Bronchial epithelial cell (primary cell): ENCODE data around the gene FSTL1. TPM values are rescaled to one million over a fixed set of nuclear protein-coding genes. Genes with fewer than 3 reads are reported as not detected.

Source experiments
- DNase-seq: peaks from one replicate; pipeline ENCODE4 v3.0.0-alpha.2; 2010; ENCODE audit warnings: low read depth
- FAIRE-seq: peaks from 2 replicates; lab custom pipeline; 2011; peaks lifted over from hg19 to GRCh38; lab: Jason Lieb, UNC
- H3K27me3 ChIP-seq: 2 replicates; pipeline ENCODE4 v1.5.1; 2011; ENCODE audit warnings: low read length; ENCODE audit not compliant: control insufficient read depth, insufficient read depth
- H3K36me3 ChIP-seq: 2 replicates; pipeline ENCODE4 v1.5.1; 2011; ENCODE audit warnings: low read length; ENCODE audit not compliant: control insufficient read depth, insufficient read depth
- H3K4me3 ChIP-seq: 2 replicates; pipeline ENCODE4 v1.5.1; 2011; ENCODE audit warnings: mild to moderate bottlenecking, low read depth, low read length, control low read depth
- total RNA-seq: library from RNA; depleted of rRNA; stranded (reverse); fragments of >200 nt; gene quantifications from 2 replicates; pipeline ENCODE4 v1.2.1, GENCODE V29; 2014
- TF ChIP-seq, protein P1 (sequence below): IDR thresholded peaks from 2 replicates; pipeline ENCODE4 v1.5.1; 2011; ENCODE audit warnings: mild to moderate bottlenecking, moderate library complexity, low read length, control low read depth, inconsistent platforms; ENCODE audit not compliant: insufficient read depth, severe bottlenecking

FSTL1 gene
- total RNA-seq, 1 donor from 2014 or later, result 45.3 TPM

DNA sequence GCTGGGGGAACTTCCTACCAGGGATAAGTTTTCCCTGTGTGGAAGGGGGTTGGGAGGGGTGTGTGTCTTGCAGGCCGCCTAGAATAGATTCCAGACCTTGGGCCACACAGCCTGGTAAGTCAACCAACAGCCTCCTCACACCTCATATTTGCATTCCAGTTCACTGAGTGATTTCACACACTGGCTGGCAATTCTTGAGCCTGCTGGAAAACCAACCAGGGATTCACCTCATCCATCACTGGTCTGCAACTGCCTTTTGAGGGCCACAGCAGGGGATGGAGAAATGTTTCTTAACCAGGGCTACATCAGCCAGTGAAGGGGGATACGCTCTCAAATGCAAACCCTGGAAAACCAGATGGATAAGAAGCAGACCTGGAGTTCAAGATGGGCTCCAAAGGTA, 2.0 kb downstream of the FSTL1 start:
- no peak for FAIRE-seq
- Histone ChIP-seq H3K27me3 (no peaks in the 10 kb centered on the region), H3K4me3 (no peak overlapping the region), H3K36me3 (no peaks in the 10 kb centered on the region)
- TF ChIP-seq, protein P1, sequence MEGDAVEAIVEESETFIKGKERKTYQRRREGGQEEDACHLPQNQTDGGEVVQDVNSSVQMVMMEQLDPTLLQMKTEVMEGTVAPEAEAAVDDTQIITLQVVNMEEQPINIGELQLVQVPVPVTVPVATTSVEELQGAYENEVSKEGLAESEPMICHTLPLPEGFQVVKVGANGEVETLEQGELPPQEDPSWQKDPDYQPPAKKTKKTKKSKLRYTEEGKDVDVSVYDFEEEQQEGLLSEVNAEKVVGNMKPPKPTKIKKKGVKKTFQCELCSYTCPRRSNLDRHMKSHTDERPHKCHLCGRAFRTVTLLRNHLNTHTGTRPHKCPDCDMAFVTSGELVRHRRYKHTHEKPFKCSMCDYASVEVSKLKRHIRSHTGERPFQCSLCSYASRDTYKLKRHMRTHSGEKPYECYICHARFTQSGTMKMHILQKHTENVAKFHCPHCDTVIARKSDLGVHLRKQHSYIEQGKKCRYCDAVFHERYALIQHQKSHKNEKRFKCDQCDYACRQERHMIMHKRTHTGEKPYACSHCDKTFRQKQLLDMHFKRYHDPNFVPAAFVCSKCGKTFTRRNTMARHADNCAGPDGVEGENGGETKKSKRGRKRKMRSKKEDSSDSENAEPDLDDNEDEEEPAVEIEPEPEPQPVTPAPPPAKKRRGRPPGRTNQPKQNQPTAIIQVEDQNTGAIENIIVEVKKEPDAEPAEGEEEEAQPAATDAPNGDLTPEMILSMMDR, result no peak
- DNase-seq, result peak; percentile 76

DNA sequence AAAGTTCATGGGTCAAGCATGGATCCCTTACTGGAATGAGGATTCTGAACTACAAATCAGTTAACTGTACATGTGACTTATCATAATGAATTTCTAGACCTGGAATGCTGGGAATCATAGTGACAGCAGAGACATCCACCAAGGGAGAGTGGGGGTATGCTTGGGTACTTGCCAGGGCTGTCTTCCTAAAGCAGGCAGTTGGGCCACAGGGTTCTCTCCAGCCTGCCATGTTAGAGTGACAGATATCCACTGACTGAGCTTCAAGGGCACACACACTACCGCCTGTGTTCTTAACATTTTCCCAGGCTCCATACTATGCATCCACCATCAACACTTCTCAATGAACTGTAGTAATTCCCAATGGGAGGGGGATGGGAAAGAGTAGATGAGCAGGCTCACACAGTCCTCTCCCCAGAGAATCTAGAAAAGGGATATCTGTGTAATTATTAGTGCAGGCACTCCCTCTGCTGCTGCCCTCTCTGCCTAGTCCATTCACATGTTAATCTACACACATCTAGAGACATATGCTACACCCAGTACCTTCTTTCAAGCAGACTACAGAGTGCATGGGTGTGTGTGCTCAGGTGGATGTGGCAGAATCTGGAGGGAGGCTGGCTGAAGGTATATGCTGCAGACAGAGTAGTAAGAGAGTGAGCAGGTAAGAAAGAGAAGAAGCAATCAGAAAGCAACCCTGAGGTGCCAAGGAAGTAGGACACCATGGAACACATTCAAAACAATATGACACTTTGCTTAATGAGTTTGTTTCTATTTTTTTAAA, 3.7 kb downstream of the FSTL1 start:
- no peak for DNase-seq
- Histone ChIP-seq H3K4me3 (no peak overlapping the region), H3K36me3 (no peaks in the 10 kb centered on the region), H3K27me3 (no peaks in the 10 kb centered on the region)
- no peak for FAIRE-seq
- TF ChIP-seq, protein P1, result no peak

DNA sequence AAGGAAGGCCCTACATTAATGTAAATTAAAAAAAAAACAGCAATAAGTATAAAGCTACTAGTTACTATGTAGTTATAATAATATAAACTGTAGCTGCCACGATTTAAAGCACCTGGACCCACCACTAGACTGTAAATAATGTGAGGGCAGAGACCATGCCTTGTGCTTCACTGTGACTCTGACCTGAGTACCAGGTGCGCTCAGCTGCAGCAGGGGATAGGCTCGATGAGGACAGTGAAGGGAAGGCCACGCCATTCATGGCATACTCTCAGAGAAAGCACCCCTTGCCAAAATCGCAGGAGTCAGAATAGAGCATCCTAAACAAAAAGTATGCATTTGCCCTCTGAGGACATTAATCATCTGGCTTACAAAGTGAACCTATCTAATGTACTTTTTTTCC, 5.1 kb downstream of the FSTL1 start:
- H3K27me3 ChIP-seq, result no peaks in the 10 kb centered on the region
- FAIRE-seq, result no peak
- no peak overlapping the region for H3K4me3 ChIP-seq
- TF ChIP-seq, protein P1, result no peak
- no peak for DNase-seq
- no peaks in the 10 kb centered on the region for H3K36me3 ChIP-seq

DNA sequence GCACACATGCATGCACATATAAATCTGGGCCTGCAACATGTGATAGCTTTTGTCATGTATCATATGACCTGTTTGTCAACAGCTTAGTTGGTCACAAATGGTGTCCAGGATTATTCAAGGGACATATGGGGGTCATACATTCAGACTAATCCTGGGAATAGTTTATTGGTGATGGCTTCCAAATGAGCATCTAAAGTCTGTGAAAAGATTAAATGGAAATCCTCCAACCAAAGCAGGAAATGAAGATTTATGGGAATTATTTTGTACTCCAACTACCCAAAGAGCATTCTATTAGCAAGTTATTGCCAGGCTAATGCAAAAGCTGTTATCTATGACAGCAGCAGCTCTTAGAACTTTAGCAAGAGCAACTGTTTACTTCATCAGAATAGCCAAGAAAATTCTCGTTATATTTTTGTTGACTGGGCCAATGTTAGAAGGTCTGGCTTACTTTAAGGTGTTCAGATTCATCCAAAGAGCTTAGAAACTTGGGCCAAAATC, 7.1 kb downstream of the FSTL1 start:
- FAIRE-seq (no peak), DNase-seq (no peak)
- TF ChIP-seq, protein P1, result no peak
- no peaks in the 10 kb centered on the region for H3K36me3 ChIP-seq
- no peak overlapping the region for H3K4me3 ChIP-seq
- no peaks in the 10 kb centered on the region for H3K27me3 ChIP-seq

DNA sequence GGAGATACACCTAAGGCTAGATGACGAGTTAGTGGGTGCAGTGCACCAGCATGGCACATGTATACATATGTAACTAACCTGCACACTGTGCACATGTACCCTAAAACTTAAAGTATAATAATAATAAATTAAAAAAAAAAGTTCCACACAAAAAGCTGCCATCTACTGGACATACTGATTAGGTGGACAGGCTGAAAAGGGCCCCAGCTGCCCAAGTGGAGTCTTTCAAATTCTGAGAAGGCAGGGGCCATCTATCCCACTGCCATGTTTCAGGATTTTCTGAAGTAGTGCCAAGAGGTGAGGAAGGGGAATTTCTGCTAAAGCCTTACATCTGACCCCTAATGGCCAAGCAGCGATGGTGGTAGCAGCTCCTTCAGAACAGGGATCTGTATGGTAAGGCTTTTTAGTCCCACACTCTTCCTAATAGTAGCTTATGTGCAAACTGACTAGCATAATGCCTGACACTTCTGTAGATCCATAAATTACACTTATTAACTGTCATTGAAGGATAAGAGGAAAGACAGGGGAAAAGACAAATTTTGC, 7.7 kb downstream of the FSTL1 start:
- FAIRE-seq, result no peak
- H3K36me3 ChIP-seq, result no peaks in the 10 kb centered on the region

More for the DNA sequence above, 7.7 kb downstream of the FSTL1 start:
- DNase-seq, result no peak
- TF ChIP-seq, protein P1, result no peak
- Histone ChIP-seq H3K4me3 (no peak overlapping the region), H3K27me3 (no peaks in the 10 kb centered on the region)
